ENCODE measurements around the gene ST8SIA6.

The ST8SIA6 gene

DNA sequence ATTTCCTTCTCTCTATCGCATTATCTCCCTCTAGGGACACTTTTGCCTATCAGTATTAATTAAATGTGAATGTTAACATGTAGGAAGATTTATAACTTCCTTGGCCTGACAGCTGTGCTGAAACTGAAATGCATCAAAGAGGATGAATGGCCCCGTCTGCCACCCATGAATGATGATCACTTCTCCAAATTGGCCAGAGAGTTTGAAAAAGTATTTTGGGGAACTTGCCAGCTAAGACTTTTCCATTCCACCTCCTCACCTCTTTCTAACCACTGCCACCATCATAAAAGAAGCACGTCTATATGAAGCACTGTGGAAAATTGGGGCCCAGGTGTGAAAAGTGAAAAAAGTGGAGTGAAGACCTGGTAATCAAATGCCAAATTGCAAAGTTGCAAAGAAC, 25.4 kb upstream of the ST8SIA6 start:
- Histone ChIP-seq H3K36me3 (peaks cover 0 to 4% (median 0%) of the 10 kb centered on the region in 11 experiments; a peak in 1 of 22 replicates), H4K20me1 (no peaks in the 10 kb centered on the region), H3K4me3 (no peak overlapping the region), H3K4me2 (peak overlapping the region in 4 of 11 experiments; percentile 6 to 51 (median 19); a peak in 8 of 22 replicates), H3K27me3 (no peaks in the 10 kb centered on the region), H3K9ac (no peak overlapping the region), H3K4me1 (peaks cover 0 to 20% (median 8%) of the 10 kb centered on the region in 10 experiments; a peak in 11 of 20 replicates), H3K27ac (no peak overlapping the region), H3K9me3 (replicated peaks in 1 of 11) (peaks cover 19 to 52% (median 39%) of the 10 kb centered on the region in 11 experiments)
- no peak for TF ChIP-seq Cebpa-rat (IDR thresholded peaks at IDR 0.05)

DNA sequence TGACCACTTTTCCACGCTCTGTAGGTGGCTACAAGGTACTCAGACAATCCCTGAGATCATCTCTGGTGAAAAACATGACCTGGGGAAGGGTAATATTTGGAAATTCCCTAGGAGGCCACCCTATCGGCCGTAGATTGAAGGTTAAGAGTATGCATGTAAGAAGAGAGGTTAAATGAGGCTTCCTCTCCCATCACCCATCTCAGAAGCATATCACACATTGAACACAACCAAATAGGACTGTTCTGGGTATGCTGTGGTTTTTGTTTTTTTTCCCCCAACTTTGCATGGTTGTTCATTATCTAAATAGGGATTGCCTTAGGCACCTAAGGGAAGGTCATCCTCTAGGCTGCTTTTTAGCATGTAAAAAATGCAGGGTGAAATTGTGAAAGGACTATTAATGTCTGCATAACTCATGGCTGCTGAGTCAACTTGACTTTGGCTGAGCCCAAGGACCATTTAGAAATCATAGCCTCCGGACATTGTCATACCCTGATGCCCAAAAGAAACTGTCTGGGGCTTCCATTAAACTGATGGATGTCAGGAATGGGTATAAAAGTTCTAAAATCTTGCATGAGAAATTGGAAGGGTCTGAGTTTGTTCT, 24.7 kb upstream of the ST8SIA6 start:
- no peaks in the 10 kb centered on the region for H3K27me3 ChIP-seq
- no peaks in the 10 kb centered on the region for H4K20me1 ChIP-seq
- H3K4me2 ChIP-seq: peak overlapping the region in 5 of 11 experiments; percentile 6 to 51 (median 19); a peak in 6 of 22 replicates
- H3K36me3 ChIP-seq: peaks cover 0 to 4% (median 0%) of the 10 kb centered on the region in 11 experiments; a peak in 1 of 22 replicates
- H3K9ac ChIP-seq: no peak overlapping the region
- peaks cover 19 to 49% (median 36%) of the 10 kb centered on the region in 11 experiments for H3K9me3 ChIP-seq (replicated peaks in 1 of 11)
- H3K27ac ChIP-seq: no peak overlapping the region
- no peak for TF ChIP-seq Cebpa-rat (IDR thresholded peaks at IDR 0.05)
- no peak overlapping the region for H3K4me3 ChIP-seq
- peaks cover 0 to 20% (median 8%) of the 10 kb centered on the region in 10 experiments; a peak in 11 of 20 replicates for H3K4me1 ChIP-seq

GRCh38 chr10:17476073-17476472, 21.7 kb upstream of the ST8SIA6 start:
- H3K9me3 ChIP-seq (replicated peaks in 1 of 11): peaks cover 9 to 51% (median 38%) of the 10 kb centered on the region in 11 experiments
- H3K4me2 ChIP-seq: 0 out of 22 replicates have a peak overlapping the region, but pooled peaks of 1 of the 11 experiments have one; percentile 1
- H4K20me1 ChIP-seq: no peaks in the 10 kb centered on the region
- H3K36me3 ChIP-seq: no peaks in the 10 kb centered on the region
- H3K9ac ChIP-seq: no peak overlapping the region
- H3K27me3 ChIP-seq: no peaks in the 10 kb centered on the region
- no peak overlapping the region for H3K4me3 ChIP-seq
- peaks cover 0 to 30% (median 8%) of the 10 kb centered on the region in 10 experiments; a peak in 11 of 20 replicates for H3K4me1 ChIP-seq
- H3K27ac ChIP-seq: no peak overlapping the region
- no peak for TF ChIP-seq Cebpa-rat (IDR thresholded peaks at IDR 0.05)

GRCh38 chr10:17475661-17476060, 21.3 kb upstream of the ST8SIA6 start:
- Histone ChIP-seq H3K4me1 (peaks cover 0 to 30% (median 8%) of the 10 kb centered on the region in 10 experiments; a peak in 11 of 20 replicates), H3K27me3 (no peaks in the 10 kb centered on the region), H4K20me1 (no peaks in the 10 kb centered on the region), H3K4me3 (no peak overlapping the region), H3K36me3 (no peaks in the 10 kb centered on the region), H3K9me3 (replicated peaks in 1 of 11) (peaks cover 9 to 51% (median 38%) of the 10 kb centered on the region in 11 experiments), H3K4me2 (no peak overlapping the region), H3K27ac (no peak overlapping the region), H3K9ac (no peak overlapping the region)
- no peak for TF ChIP-seq Cebpa-rat (IDR thresholded peaks at IDR 0.05)

DNA sequence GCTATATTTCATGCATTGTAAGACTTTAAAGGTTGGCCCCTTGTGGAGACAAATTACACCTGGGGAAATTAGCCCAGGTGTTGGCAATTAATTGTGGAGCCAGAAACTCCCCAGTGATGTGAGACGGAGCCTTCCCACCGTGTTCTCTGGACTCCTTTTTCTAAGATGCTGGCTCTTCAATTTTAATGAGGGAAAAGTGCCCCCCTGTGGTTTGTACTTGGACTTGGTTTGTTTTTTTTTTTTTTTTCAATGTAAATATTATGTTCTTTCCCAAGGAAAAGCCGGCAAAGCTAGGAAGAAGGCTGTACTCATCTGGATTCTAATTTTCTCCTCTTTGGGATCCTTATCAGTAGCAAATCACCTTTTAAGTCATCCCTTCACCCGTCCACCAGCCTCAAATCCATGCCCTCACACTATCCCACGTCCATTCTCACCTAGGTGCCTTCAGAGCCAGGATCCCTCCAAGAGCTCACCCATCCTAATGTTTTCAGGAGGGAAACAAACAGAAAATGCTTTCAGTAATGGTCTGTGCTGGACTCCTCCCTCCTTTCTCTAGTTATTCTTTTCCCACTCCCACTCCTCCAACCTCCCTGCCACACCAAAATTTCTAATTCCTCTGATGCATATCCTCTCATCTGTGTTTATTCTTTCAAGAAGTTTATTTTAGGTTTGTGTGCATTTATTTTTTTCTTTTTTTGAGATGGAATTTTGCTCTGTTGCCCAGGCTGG, 20.4 kb upstream of the ST8SIA6 start:
- peaks cover 0 to 23% (median 6%) of the 10 kb centered on the region in 10 experiments; a peak in 11 of 20 replicates for H3K4me1 ChIP-seq
- H3K27ac ChIP-seq: no peak overlapping the region
- no peak overlapping the region for H3K9ac ChIP-seq
- no peaks in the 10 kb centered on the region for H4K20me1 ChIP-seq
- H3K4me3 ChIP-seq: no peak overlapping the region
- TF ChIP-seq Cebpa-rat (IDR thresholded peaks at IDR 0.05): no peak
- peaks cover 17 to 57% (median 45%) of the 10 kb centered on the region in 11 experiments for H3K9me3 ChIP-seq (replicated peaks in 1 of 11)
- H3K27me3 ChIP-seq: no peaks in the 10 kb centered on the region
- no peak overlapping the region for H3K4me2 ChIP-seq
- no peaks in the 10 kb centered on the region for H3K36me3 ChIP-seq

- H3K36me3 ChIP-seq: no peaks in the 10 kb centered on the region
- H3K9me3 ChIP-seq (replicated peaks in 1 of 11): peaks cover 19 to 54% (median 45%) of the 10 kb centered on the region in 11 experiments
- no peak overlapping the region for H3K4me3 ChIP-seq
- H3K4me1 ChIP-seq: peaks cover 0 to 10% (median 0%) of the 10 kb centered on the region in 10 experiments; a peak in 5 of 20 replicates
- no peak overlapping the region for H3K27ac ChIP-seq
- H3K27me3 ChIP-seq: no peaks in the 10 kb centered on the region
- no peak overlapping the region for H3K9ac ChIP-seq
- H3K4me2 ChIP-seq: peak overlapping the region in 2 of 11 experiments; percentile 7 to 19; a peak in 1 of 22 replicates
- no peak for TF ChIP-seq Cebpa-rat (IDR thresholded peaks at IDR 0.05)
- H4K20me1 ChIP-seq: no peaks in the 10 kb centered on the region
Measured at GRCh38 chr10:17473228-17473950, 19.0 kb upstream of the ST8SIA6 start.

DNA sequence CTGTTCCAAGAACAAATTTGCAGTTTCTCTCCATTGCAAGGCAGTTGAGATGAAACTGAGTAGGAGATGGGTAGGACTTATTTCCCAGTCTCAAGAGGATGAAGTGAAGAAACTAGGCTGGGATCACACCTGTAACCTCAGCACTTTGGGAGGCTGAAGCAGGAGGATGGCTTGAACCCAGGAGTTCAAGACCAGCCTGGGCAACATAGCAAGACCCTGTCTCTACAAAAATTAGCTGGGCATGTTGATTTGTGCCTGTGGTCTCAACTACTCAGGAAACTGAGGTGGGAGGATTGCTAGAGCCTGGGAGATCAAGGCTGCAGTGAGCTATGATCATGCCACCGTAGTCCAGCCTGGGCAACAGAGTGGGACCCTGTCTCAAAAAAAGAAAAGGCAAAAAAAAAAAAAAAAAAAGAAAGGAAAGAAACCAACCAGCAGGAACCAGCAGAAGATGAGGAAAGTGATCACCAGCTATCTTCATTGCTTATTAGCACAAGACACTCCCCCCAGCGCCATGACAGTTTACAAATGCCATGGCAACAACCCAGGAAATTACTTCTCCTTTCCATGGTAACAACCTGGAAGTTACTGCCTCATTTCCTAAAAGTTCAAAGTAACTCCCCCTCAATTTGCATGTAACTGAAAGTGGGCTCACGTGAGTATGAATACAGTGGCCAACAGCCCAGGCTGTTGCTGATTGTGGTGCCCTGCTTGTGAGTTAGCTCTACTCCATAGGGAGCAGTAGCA, 18.3 kb upstream of the ST8SIA6 start:
- peak overlapping the region in 1 of 11 experiments; percentile 7; a peak in 1 of 22 replicates for H3K4me2 ChIP-seq
- no peak for TF ChIP-seq Cebpa-rat (IDR thresholded peaks at IDR 0.05)
- peaks cover 19 to 47% (median 42%) of the 10 kb centered on the region in 11 experiments for H3K9me3 ChIP-seq (replicated peaks in 1 of 11)
- H3K4me1 ChIP-seq: peaks cover 0 to 10% (median 0%) of the 10 kb centered on the region in 10 experiments; a peak in 5 of 20 replicates
- no peak overlapping the region for H3K9ac ChIP-seq
- H3K36me3 ChIP-seq: no peaks in the 10 kb centered on the region
- H3K27ac ChIP-seq: no peak overlapping the region
- no peak overlapping the region for H3K4me3 ChIP-seq
- no peaks in the 10 kb centered on the region for H3K27me3 ChIP-seq
- H4K20me1 ChIP-seq: no peaks in the 10 kb centered on the region

DNA sequence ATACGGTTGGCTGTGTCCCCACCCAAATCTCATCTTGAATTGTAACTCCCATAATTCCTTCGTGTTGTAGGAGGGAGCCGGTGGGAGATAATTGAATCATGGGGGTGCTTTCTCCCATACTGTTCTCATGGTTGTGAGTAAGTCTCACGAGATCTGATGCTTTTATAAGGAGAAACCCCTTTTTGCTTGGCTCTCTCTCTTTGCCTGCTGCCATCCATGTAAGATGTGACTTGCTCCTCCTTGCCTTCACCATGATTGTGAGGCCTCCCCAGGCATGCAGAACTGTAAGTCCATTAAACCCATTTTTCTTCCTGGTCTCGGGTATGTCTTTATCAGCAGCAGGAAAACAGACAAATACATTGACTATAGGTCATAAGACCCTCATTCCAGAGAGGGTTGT, 15.9 kb upstream of the ST8SIA6 start:
- no peaks in the 10 kb centered on the region for H3K36me3 ChIP-seq
- no peak overlapping the region for H3K4me3 ChIP-seq
- no peak overlapping the region for H3K4me2 ChIP-seq
- H3K9me3 ChIP-seq (replicated peaks in 1 of 11): peaks cover 19 to 43% (median 41%) of the 10 kb centered on the region in 11 experiments
- no peak for TF ChIP-seq Cebpa-rat (IDR thresholded peaks at IDR 0.05)
- no peaks in the 10 kb centered on the region for H3K27me3 ChIP-seq
- peaks cover 0 to 18% (median 8%) of the 10 kb centered on the region in 10 experiments; a peak in 14 of 20 replicates for H3K4me1 ChIP-seq
- H4K20me1 ChIP-seq: no peaks in the 10 kb centered on the region
- no peak overlapping the region for H3K27ac ChIP-seq
- H3K9ac ChIP-seq: no peak overlapping the region

All from BLaER1 treated with 17β-estradiol and CSF1 and Interleukin-3, amounts not matched to agents 10 nM and 100 nM (cell line).